HepG2 (cell line): ENCODE data around the gene GLIS2. TPM values are rescaled to one million over a fixed set of nuclear protein-coding genes. Genes with fewer than 3 reads are reported as not detected.

ENCODE experiments used
- ARID4A ChIP-seq: sonication (generic); formaldehyde crosslinking; IDR thresholded peaks from 2 replicates; pipeline ENCODE4 v1.5.0; 2020; ENCODE audit warnings: mild to moderate bottlenecking, missing genetic modification reagents, borderline replicate concordance
- BORCS8-MEF2B ChIP-seq: sonication (generic); formaldehyde crosslinking; IDR thresholded peaks from 2 replicates; pipeline ENCODE4 v1.8.0; 2022; ENCODE audit warnings: mild to moderate bottlenecking, missing genetic modification reagents
- BRF2 ChIP-seq: sonication (generic); formaldehyde crosslinking; IDR thresholded peaks from 2 replicates; pipeline ENCODE4 v1.8.1; 2022; ENCODE audit warnings: mild to moderate bottlenecking, missing genetic modification reagents
- JDP2 ChIP-seq: sonication (generic); formaldehyde crosslinking; IDR thresholded peaks from 2 replicates; pipeline ENCODE4 v1.8.1; 2022; ENCODE audit warnings: missing genetic modification reagents, borderline replicate concordance
- MTA1 ChIP-seq: sonication (generic); formaldehyde crosslinking; IDR thresholded peaks from 2 replicates; pipeline ENCODE4 v1.4.0; 2020; ENCODE audit warnings: missing genetic modification reagents, mild to moderate bottlenecking, borderline replicate concordance
- MXD3 ChIP-seq: IDR thresholded peaks from 2 replicates; pipeline ENCODE4 v1.6.1; 2016; ENCODE audit warnings: mild to moderate bottlenecking, missing biosample characterization, missing genetic modification reagents
- SAP130 ChIP-seq: IDR thresholded peaks from 2 replicates; pipeline ENCODE4 v1.6.1; 2016; ENCODE audit warnings: low read depth
- ZBTB14 ChIP-seq: sonication (generic); formaldehyde crosslinking; IDR thresholded peaks from 2 replicates; pipeline ENCODE4 v1.4.0; 2020; ENCODE audit warnings: missing genetic modification reagents
- ZNF225 ChIP-seq: sonication (generic); formaldehyde crosslinking; IDR thresholded peaks from 2 replicates; pipeline ENCODE4 v1.4.0; 2020; ENCODE audit warnings: mild to moderate bottlenecking, missing genetic modification reagents
- ZNF280D ChIP-seq: sonication (generic); formaldehyde crosslinking; IDR thresholded peaks from 2 replicates; pipeline ENCODE4 v1.5.1; 2020; ENCODE audit warnings: mild to moderate bottlenecking, missing genetic modification reagents
- ZNF281 ChIP-seq: sonication (generic); formaldehyde crosslinking; IDR thresholded peaks from 2 replicates; pipeline ENCODE4 v1.4.0; 2020; ENCODE audit warnings: missing genetic modification reagents, borderline replicate concordance
- ZNF329 ChIP-seq: sonication (generic); formaldehyde crosslinking; IDR thresholded peaks from 2 replicates; pipeline ENCODE4 v1.9.0; 2021; ENCODE audit warnings: low read depth, mild to moderate bottlenecking, missing genetic modification reagents
- ZNF414 ChIP-seq: sonication (generic); formaldehyde crosslinking; IDR thresholded peaks from 2 replicates; pipeline ENCODE4 v1.5.0; 2020; ENCODE audit warnings: missing genetic modification reagents
- ZNF644 ChIP-seq: IDR thresholded peaks from 2 replicates; pipeline ENCODE4 v1.6.1; 2016; ENCODE audit warnings: low read depth
- polyA plus RNA-seq, 8 experiments: library from polyadenylated mRNA; depleted of rRNA in 3 of 8; stranded (reverse) in 7 of 8; unstranded in 1 of 8; fragments of >200 nt; fragmentation: Illumina TruSeq in 4 of 8; extraction: Trizol in 4 of 8; gene quantifications; 2 replicates each; pipeline versions ENCODE4 v1.2.1 to v1.2.3, GENCODE V29; 2011 to 2016; ENCODE audit warnings: low read depth in 4 of 8, missing spikeins in 1 of 8, mixed read lengths in 1 of 8; ENCODE audit not compliant: insufficient read depth in 1 of 8
- total RNA-seq, 5 experiments: library from RNA; depleted of rRNA; stranded (reverse); fragments of >200 nt; fragmentation: Illumina TruSeq; extraction: Trizol; gene quantifications; 2 replicates each; pipeline ENCODE4 v1.2.3, GENCODE V29; 2016; ENCODE audit warnings: low read depth in 1 of 5

GLIS2 gene
- total and polyA plus RNA-seq, 2 of the 13 experiments (the other 11 are each of a cell fraction or from before 2014, with no cell fraction given): 0.28 to 0.29 TPM

- 0 out of 2 replicates have a peak, but pooled peaks have one; percentile 26 for TF ChIP-seq ARID4A (CRISPR knock-in tag)
- TF ChIP-seq ZNF414 (CRISPR knock-in tag): no peak
- peak; percentile 79 for TF ChIP-seq ZBTB14 (CRISPR knock-in tag)
- no peak for TF ChIP-seq BRF2 (CRISPR knock-in tag)
- peak; percentile 54 for TF ChIP-seq SAP130
- TF ChIP-seq ZNF280D (CRISPR knock-in tag): no peak
- TF ChIP-seq ZNF225 (CRISPR knock-in tag): no peak
- TF ChIP-seq MTA1: no peak
- no peak for TF ChIP-seq ZNF329 (CRISPR knock-in tag)
- TF ChIP-seq ZNF281 (CRISPR knock-in tag): no peak
- TF ChIP-seq BORCS8-MEF2B: no peak
- no peak for TF ChIP-seq JDP2 (CRISPR knock-in tag)
- no peak for TF ChIP-seq MXD3 (CRISPR knock-in tag)
- TF ChIP-seq ZNF644 (CRISPR knock-in tag): no peak
These were observed 8.4 kb upstream of the GLIS2 start (continued) for GRCh38 chr16:4307215-4308037.
